ENCODE measurements around the gene ULK3.
"Not testable (repeated sequence)": the region's sequence is repeated elsewhere in the genome, so short reads cannot be mapped to it uniquely, and the experiment has no call there.

The ULK3 gene, protein sequence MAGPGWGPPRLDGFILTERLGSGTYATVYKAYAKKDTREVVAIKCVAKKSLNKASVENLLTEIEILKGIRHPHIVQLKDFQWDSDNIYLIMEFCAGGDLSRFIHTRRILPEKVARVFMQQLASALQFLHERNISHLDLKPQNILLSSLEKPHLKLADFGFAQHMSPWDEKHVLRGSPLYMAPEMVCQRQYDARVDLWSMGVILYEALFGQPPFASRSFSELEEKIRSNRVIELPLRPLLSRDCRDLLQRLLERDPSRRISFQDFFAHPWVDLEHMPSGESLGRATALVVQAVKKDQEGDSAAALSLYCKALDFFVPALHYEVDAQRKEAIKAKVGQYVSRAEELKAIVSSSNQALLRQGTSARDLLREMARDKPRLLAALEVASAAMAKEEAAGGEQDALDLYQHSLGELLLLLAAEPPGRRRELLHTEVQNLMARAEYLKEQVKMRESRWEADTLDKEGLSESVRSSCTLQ

DNA sequence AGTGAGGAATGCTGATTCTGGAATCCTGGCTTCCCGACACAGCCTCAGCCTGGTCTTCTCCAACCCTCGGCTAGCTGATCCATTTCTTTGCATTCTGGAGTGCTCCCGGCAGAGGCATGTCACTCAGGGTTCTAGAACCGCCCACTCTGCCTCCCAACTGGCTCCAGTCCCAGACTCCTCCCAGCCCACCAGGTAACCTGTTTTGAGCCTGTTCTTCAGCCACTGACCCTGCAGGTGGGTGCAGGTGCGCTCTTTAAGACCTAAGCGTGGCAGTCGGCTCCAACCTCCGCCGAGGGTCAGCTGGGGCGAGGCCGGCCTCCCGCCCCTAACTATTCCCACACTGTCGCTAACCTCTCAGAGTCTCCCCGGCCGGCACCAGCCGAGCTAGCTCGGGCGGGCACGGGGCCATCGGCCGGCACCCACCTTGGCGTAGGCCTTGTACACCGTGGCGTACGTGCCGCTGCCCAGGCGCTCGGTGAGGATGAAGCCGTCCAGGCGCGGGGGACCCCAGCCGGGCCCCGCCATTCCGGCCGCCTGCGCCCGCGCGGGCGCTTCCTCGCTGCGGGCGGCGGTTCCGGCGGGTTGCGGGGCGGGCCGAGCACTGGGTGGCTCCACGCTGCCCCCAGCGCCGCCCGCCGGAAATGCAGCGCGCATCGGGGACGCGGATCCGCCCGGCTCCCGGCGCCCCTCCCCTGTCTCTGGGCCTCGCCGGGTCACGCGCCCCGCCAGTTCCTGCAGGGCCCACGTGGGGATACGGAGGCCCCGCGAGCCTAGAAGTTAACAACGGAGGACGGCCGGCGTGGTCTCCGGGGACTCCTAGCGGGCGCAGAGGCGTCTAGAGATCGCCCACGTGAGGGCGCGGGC, at the start of gene ULK3:
ULK3 (minus strand) TSS at position 576 of the 864 bp plus-strand sequence; CDS start at position 525, 51 bp downstream.
- DNase-seq (ENCODE audit: low read depth, low spot score) = peak; percentile 40

DNA sequence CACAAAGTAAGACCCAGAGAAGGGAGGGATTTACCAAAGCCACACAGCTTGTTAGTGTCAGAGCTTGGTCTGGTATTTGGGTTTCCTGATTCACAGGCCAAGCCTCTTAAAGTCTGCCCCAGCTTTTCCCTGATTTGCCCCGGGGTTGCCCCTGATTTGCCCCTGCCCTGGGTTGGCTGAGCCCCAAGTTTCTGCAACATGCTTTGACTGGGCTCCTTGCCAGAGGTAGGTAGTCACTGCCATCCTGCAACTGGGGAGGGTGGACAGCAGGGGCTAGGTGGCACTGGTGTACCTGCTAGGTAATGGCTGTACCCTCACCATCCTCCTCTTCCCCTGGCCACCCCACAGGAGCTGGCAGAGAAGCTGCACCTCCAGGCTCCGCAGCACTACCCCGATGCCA, 49.4 kb upstream of the ULK3 start:
- no peak for DNase-seq (ENCODE audit: low read depth, low spot score)

DNA sequence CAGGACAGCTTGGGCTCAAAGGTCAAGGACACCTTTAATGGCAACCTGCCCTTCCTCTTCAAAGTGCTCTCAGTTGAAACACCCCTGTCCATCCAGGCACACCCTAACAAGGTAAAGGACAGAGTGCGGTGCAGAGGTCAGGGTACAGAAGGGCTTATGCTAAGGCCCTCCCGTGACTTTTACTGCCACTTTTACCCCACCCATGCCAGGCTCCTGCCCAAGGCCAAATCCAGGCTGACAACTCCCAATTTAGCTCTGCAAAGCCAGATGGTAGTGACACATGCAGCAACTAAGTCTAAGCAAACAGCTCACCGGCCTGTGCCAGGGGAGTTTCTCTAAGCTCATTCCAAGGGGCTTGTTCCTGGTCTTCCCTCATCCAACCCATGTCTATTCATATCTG, 48.5 kb upstream of the ULK3 start:
- DNase-seq (ENCODE audit: low read depth, low spot score) = no peak

DNA sequence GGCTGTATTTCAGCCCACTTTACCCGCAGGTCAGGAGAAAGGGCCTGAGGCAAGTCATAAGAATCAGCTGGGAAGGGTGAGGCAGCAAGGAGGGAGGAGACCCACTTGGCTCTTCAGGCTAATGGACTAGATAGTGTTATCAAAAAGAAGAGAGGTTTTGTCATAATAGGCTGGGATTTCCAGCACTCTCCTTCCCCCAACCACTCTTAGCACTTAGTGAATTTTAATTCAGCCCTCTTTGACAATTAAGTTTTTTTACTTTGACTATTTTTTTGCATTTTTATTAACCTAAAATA, 47.7 kb upstream of the ULK3 start:
- DNase-seq (ENCODE audit: low read depth, low spot score) = no peak

DNA sequence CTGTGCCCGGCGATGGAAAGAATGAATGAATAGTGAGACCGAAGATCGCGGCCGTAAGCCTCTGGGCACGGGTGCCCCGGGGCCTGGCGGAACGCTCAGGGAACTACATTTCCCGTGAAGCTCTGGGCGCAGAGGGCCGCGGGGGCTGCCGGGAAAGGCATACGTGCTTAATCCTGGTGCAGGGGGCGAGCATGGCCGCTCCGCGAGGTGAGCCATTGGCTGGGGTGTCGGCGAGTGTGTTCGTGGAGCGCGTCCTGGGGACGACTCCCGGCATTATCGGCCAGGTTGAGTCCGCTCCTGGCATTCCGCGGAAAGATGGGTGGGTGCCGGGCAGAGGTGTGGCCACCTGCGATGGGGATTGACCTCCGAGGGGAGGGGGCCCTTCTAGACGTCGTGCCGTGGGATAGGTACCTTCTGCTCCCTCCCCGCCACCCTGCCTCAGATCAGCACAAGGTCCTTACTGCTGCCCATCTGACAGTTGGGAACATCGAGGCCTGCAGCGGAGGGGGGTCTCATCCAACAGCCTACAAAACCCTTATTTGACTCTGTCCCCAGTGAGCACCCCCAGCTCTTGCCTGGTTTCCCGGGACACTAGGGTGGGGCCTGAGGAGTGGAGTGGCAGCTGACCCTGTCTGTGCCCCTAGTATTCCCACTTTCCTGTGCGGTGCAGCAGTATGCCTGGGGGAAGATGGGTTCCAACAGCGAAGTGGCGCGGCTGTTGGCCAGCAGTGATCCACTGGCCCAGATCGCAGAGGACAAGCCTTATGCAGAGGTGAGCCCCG, 47.1 kb upstream of the ULK3 start, which contains the start of gene MPI:
MPI (plus strand) TSS at position 160 of the 782 bp plus-strand sequence; CDS start at position 192, 32 bp downstream.
- DNase-seq (ENCODE audit: low read depth, low spot score) = no peak

DNA sequence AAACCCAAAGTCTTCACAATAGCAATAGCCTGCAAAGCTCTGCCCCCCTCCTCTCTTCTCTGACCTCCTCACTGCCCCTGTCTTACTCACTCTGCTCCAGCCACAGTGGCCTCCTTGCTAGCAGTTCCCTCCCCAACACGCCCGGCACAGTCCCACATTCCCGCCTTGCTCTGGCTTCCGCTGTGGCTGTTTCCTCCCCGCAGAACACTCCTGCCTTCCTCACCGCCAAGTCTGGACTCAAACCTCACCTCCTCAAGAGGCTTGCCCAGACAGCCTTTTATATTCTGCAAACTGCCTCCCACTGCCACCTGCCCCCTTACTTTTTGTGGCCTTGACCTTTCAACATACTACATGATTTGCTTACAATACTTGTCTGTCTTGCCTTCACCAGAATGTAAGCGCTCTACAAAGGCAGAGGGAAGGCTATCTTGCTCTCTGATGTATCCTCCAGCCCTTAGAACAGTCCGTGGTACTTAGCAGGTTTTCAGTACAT, 46.5 kb upstream of the ULK3 start:
- DNase-seq (ENCODE audit: low read depth, low spot score) = no peak

DNA sequence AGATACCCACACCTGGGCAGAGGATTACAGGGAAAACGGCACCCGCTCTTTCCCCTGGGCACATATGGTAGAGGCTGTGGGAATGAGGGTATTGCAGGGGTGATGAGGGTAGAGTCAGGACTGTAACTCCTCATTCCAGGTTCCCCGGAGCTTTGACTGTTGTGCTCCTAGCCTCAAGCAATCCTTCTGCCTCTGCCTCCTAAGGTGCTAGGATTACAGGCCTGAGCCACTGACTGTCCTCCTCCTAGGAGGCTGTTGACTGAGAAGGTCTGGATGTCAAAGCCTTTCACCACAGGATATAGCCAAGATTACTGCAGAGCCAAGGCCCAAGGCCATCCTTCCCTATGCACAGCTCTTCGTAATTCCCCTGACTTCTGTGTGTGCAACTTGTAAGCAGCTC, 45.8 kb upstream of the ULK3 start:
- no peak for DNase-seq (ENCODE audit: low read depth, low spot score)

DNA sequence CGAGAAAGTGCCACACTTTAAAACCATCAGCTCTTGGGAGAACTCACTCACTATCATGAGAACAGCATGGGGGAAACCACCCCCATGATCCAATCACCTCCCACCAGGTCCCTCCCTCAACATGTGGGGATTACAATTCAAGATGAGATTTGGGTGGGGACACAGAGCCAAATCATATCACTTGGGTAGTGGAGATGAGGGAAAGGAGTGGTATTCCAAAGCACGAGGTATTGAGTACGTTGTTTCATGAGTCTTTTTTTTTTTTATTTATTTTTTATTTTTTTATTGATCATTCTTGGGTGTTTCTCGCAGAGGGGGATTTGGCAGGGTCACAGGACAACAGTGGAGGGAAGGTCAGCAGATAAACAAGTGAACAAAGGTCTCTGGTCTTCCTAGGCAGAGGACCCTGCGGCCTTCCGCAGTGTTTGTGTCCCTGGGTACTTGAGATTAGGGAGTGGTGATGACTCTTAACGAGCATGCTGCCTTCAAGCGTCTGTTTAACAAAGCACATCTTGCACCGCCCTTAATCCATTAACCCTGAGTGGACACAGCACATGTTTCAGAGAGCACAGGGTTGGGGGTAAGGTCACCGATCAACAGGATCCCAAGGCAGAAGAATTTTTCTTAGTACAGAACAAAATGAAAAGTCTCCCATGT, 44.7 kb upstream of the ULK3 start:
- not testable (repeated sequence) for DNase-seq (ENCODE audit: low read depth, low spot score)

DNA sequence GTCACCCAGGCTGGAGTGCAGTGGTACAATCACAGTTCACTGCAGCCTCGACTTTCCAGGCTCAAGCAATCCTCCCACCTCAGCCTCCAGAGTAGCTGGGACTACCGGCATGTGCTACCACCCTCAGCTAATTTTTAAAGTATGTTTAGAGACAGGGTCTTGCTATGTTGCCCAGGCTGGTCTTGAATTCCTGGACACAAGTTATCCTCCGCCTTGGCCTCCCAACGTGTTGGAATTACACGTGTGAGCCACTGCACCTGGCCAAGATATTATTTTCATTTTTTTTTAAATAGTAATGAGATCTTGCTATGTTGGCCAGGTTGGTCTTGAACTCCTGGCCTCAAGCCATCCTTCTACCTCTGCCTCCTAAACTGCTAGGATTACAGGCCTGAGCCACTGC, 42.5 kb upstream of the ULK3 start:
- DNase-seq (ENCODE audit: low read depth, low spot score) = no peak

DNA sequence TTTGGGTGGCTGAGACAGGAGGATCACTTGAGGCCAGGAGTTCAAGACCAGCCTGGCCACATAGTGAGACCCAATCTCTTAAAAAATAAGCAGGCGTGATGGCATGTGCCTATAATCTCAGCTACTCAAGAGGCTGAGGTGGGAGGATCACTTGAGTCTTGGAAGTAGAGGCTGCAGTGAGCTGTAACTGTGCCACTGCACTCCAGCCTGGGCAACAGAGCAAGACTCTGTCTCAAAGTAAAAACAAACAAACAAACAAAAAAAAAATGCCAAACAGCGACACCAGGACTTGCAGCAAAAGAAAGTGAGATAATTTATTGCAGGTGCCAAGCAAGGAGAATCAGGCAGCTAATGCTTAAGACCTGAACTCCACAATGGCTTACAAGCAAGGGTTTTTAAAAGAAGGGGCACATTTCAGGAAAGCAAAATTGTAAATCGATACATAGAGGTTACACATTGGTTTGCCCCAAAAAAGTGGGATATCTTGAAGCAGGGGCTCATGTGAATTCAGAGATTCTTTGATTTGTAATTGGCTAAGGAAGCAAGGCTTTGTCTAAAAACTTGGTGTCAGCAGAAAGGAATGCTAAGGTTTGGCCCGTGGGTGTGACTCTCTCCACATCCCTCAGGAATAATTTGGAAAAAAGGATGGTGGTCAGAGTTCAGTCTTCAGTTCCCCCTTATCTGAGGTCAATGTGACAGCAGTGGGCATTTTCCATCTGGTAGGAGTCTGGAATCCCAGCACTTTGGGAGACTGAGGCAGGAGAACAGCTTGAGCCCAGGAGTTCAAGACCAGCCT, 41.7 kb upstream of the ULK3 start:
- DNase-seq (ENCODE audit: low read depth, low spot score) = no peak

DNA sequence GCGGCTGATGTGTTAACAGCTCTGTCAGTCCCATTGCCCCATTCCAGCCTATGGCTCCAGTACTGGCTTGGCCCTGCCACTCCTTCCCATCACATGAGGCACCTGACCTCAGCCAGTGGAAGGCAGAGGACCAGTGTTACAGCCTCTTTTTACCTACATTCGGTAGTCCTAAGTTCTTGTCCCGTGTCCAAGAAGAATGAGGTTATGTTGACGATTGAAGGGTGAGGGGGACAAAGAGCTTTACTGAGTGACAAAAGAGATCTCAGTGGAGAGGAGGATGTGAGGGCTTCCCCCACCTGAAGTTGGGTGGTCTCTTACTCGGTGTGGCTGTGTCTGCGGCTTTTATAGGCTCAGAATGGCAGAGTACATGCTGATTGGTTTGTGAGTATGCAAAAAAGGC, 39.6 kb upstream of the ULK3 start:
- DNase-seq (ENCODE audit: low read depth, low spot score) = no peak

DNA sequence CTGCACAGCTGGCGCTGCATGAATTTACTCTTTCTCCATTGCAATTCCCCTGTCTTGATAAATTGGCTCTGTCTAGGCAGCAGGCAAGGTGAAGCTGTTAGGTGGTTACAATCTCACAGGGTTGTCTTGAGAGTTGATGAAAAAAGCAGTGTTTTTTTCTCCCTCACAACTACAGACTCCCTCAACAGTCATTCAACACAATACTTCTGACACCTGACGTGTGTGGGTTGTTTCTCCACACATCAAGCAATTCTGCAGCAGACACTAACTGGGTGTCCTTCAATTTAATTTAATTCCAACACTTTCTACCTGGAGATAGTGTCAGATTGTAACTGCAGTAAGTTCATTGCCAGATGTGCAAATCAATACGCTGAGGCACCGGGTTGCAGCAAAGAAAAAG, 35.3 kb upstream of the ULK3 start:
- no peak for DNase-seq (ENCODE audit: low read depth, low spot score)

DNA sequence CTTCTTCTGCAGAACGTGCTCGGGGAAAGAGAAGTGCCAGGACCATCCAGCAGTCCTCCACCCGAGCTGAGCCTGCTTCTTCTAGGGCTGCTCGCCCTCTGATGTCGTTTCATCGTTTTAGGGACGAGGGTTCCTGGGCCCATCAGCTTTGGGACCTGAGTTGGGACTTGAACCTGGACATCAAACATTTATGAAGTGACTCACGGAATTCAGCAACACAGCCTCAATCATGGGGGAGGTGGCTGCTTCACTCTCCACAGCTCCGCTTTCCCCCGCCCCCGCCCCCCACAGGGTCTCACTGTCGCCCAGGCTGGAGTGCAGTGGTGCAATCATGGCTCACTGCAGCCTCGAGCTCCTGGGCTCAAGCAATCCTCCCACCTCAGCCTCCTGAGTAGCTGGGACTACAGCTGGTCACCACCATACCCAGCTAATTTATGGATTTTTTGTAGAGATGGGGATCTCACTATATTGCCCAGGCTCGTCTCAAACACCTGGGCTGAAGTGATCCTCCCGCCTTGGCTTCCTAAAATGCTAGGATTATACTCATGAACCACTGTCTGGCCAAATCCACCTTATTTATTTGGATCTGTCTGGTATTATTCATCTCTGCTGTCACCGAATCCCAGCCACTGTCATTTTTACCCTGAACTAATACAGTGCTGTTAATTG, 30.9 kb upstream of the ULK3 start:
- no peak for DNase-seq (ENCODE audit: low read depth, low spot score)

DNA sequence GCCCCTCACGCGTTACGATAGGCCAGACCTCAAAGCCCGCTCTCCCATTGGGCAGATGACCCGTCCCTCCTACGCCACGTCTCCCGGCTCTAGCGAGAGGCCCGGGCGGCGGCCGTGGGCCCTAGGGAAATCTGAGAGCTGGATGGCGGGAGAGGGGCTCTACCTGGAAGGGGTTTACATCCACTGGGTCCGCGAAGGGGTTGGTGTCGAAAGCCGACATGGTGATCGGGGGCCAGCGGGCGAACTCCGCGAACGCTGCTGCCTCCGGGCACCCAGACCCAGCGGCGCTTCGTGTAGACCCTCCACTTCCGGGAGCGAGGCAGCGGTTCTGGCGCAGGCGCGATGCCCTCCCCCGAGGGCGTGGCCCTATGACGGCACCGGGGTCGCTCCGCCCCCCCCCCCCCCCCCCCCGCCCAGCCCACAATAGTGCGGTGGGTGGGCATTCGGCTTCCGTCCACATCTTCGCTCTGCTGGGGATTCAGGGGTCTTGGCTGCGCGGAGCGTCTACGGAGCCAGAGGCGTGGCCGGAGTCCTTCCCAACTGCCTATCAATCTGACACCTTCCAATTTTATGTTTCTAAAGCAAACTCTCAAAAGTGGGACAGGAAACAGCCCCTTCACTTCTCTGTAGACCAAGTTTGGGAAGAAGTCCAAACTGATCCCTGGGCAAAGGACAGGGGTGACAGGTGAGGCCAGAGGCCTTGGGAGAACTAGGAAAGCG, 30.2 kb upstream of the ULK3 start, which contains the start of gene SCAMP2:
SCAMP2 (minus strand) TSS at position 330 of the 720 bp plus-strand sequence; CDS start at position 220, 110 bp downstream.
- peak; percentile 82 for DNase-seq (ENCODE audit: low read depth, low spot score)

DNA sequence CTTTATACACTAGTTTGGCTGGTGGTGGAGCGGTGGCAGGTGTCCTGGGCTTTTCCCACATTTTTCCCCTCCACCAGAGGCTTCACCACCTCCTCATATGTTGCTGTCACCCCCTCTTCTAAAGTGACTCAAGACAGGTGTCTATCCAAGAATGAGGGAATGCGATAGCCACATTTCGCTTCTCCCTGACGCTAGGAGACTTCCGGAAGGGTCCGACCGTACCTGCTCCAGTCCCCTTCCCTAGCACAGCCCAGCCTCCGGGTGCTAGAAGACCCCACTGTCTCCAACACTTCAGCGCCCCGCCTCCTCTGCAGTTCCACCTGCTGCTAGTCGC, 29.7 kb upstream of the ULK3 start:
- DNase-seq (ENCODE audit: low read depth, low spot score) = no peak

DNA sequence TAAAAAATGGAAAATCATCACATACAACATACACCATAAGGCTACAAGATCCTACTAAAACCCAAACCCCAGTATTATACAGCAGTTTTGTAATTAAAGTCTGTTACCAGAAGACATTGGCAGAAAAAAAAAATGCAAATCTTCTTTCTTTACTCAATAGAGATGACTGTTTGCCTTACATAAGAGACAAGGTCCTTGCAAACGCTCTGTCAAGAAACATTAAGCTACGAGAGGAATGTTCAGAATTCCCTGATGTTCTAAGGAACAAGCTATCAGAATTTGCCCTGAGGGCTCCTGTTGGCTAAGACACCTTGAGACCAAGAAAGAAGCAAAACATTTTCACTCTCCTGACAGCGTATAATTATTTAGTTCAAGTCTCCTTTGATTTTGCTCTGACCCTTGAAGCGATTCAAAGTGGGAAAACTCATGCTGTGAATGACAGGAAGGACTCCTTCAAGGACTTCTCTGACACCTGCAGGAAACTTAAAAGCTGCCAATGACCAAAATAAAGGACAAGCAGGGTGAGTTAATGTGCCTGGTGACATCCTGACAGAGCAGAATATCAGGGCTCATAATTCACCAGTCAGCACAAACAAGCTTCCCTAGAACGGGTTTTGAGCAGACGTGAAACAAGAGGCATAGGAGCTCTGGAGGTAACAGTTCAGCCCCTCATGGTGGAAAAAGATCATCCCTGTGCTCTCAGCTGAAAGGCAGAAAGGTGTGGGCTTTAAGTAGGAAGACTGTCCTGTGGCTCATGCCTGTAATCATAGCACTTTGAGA, 27.7 kb upstream of the ULK3 start:
- DNase-seq (ENCODE audit: low read depth, low spot score) = no peak

DNA sequence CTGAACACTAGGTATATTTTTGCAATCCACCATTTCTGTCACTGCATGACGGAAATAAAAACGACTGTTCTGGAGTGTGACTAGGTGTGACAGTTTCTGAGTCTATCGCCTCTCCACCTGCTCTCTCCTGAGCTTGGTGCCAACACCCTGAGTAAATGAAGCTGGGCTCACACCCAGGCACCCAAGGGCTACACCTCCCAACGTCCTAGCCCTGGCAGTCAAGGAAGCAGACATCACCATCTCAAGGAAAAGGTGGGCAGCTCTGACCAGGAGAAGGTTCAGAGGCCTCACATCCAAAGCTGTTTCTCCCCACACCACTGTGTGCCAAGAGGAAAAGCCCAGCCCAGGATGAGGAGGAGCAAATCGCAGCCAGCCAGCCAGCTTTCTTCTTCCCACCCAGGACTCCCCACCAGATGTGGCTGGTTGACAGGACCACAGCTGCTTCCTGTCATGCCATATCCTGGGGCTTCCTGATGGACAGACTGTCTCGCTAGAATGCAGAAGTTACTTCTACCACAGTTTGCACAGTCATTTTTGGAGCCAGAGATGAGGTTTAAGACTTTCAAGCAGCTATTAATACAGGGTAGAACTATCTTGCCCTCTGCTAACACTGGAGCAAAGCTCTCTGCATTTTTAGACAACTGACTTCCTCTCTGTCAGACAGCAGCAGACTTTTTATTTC, 26.9 kb upstream of the ULK3 start:
- DNase-seq (ENCODE audit: low read depth, low spot score) = no peak

DNA sequence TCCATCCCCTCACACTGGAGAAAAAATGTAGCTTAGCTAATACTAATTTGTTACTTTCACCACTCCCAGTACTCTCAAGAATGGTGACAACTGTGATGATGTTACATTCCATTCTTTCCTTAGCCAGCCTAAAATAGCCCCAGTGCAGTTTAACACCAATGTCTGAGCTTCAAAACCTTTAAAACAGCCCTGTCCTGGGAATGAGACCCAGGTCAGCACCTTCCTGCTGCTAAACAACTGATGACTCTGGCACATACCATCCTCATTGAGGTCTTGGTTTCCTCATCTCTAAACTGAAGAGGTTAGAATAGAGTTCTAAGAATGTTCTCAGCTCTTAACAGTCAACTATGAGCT, 26.4 kb upstream of the ULK3 start:
- no peak for DNase-seq (ENCODE audit: low read depth, low spot score)
